Superior temporal gyrus (tissue), 1 donor: ENCODE results near the gene IL6R.

Source experiments
- DNase-seq: peaks from one replicate; pipeline ENCODE4 v3.0.0-alpha.2; 2016; ENCODE audit errors: extremely low spot score

IL6R gene

GRCh38 chr1:154517661-154518060, 112.5 kb downstream of the IL6R start:
- DNase-seq, result no peak
